ENCODE data around the gene PDGFRA.

PDGFRA gene

DNA sequence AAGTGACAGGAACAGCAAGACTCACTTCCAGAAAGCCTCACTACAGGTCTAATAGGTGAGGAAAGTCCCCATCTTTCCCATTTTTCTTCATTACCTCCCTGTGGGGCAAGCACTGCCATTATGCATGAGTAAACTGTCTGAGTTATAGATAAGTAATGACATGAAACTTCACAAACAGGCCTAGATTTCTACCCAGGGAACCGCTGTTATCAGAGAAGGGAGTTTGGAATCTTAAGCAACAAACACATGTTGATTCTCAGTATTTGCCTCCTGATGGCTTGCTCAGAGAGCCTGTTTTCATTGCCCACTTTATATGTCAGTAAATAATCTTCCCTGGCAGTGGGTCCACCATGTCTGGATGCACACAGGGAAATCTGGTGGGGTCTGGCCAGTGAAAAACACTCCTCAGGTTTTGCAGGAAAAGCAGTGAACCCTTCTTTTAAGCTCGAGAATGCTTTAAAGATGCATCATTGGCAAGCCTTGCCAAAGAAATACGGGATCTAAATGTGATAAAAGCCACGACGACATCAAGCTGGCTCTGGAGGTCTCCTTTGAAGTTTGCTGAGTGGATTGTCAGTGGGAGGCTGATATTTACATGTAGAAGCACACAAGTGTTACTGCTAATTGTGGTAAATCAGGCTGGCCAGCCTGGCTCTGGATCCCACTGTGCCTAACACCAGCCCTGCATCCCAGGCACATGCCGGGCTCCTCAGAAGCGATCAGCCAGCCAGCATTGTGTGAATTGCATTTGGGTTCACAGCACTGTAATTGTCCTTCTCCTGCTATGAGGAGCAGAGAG, 25.2 kb downstream of the PDGFRA start:
- DNase-seq (ENCODE audit: low spot score) = no peak
- no peak for TF ChIP-seq CTCF (IDR thresholded peaks at IDR 0.05; ENCODE audit: extremely low read depth, missing control alignments)

DNA sequence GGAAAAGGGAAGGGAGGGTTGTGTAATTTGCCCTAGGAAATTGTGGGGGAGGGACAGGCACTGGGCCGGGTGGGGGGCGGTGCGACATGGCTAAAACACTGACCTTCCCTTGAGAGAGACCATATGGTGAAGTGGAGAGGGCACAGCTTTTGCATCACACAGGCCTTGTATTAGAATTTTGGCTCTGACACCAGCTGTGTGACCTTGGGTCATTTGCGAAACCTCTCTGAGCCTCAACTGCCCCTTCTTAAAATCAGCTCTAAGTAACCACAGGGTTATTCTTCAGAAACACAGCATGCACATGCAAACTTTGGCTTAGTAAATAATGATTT, 25.8 kb downstream of the PDGFRA start:
- TF ChIP-seq CTCF (IDR thresholded peaks at IDR 0.05; ENCODE audit: extremely low read depth, missing control alignments) = no peak
- no peak for DNase-seq (ENCODE audit: low spot score)

- DNase-seq (ENCODE audit: low spot score) = no peak
- no peak for TF ChIP-seq CTCF (IDR thresholded peaks at IDR 0.05; ENCODE audit: extremely low read depth, missing control alignments)
Observed at GRCh38 chr4:54255881-54256280, 26.8 kb downstream of the PDGFRA start.

- no peak for DNase-seq (ENCODE audit: low spot score)
- no peak for TF ChIP-seq CTCF (IDR thresholded peaks at IDR 0.05; ENCODE audit: extremely low read depth, missing control alignments)
Observed at GRCh38 chr4:54256491-54257486, 27.7 kb downstream of the PDGFRA start.

DNA sequence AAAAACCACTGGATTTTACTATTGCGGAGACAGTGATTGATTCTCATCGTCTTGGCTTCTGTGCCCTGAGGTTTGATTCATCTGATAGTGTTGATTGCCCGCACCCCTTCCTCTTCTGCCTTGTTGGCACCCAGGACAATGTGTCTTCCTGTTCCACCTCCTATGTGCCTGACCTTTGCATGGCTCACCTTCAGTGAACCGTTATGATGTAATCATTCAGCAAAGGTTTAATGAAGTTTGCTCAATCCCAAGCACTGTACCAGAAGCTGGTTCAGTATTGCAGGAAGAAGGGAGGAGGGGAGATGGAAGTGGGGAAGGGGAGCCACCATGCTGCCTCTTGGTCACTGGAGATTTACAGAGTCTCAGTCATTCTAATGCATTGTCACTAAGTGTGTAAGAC, 36.3 kb downstream of the PDGFRA start:
- no peak for DNase-seq (ENCODE audit: low spot score)
- no peak for TF ChIP-seq CTCF (IDR thresholded peaks at IDR 0.05; ENCODE audit: extremely low read depth, missing control alignments)

- DNase-seq (ENCODE audit: low spot score) = no peak
- TF ChIP-seq CTCF (IDR thresholded peaks at IDR 0.05; ENCODE audit: extremely low read depth, missing control alignments) = no peak
Observed at GRCh38 chr4:54268151-54268550, 39.1 kb downstream of the PDGFRA start.

GRCh38 chr4:54271464-54271863, 42.4 kb downstream of the PDGFRA start:
- DNase-seq (ENCODE audit: low spot score) = no peak
- no peak for TF ChIP-seq CTCF (IDR thresholded peaks at IDR 0.05; ENCODE audit: extremely low read depth, missing control alignments)

Data from GM20000 (cell line).